Breast epithelium (tissue), 3 donors: Measurements from ENCODE around the gene DNM3.

Source experiments
- CTCF ChIP-seq, 3 donors: fragments of 450-650 bp; IDR thresholded peaks; one replicate each; pipeline ENCODE4 v1.5.1; 2016 to 2017; ENCODE audit warnings: antibody characterized with exemption in 3 of 3, mild to moderate bottlenecking in 3 of 3, moderate library complexity in 3 of 3
- POLR2A ChIP-seq: fragments of 450-650 bp; IDR thresholded peaks from one replicate; pipeline ENCODE4 v1.6.1; 2016; ENCODE audit warnings: antibody characterized with exemption, mild to moderate bottlenecking, moderate library complexity

- TF ChIP-seq POLR2A (no peak), CTCF (IDR thresholded peaks at IDR 0.05) (no peak)
Measured at GRCh38 chr1:171934664-171935063, 93.4 kb downstream of the DNM3 start.
